Measurements from ENCODE around the gene QKI. TPM values are rescaled to one million over a fixed set of nuclear protein-coding genes. Genes with fewer than 3 reads are reported as not detected.
A peak's percentile ranks its signal among the peaks of the same experiment; 100 is the strongest.

The QKI gene
- polyA plus RNA-seq, 1 donor (not counting 4 experiments of a cell fraction or from before 2014, with no cell fraction given): 53.3 TPM

GRCh38 chr6:163414946-163415619 lies 565 bp downstream of the QKI start:
- peak overlapping the region; percentile 60 for H2AFZ ChIP-seq (ENCODE audit: control insufficient read depth, low read length)
- H3K27me3 ChIP-seq (ENCODE audit: control insufficient read depth, extremely low read depth, insufficient read depth, low read length): no peaks in the 10 kb centered on the region
- peaks cover 48% of the 10 kb centered on the region for H3K79me2 ChIP-seq (ENCODE audit: control insufficient read depth, insufficient read depth, low read length)
- H4K20me1 ChIP-seq (ENCODE audit: control insufficient read depth, extremely low read depth, insufficient read depth, low read length): peaks cover 4% of the 10 kb centered on the region
- H3K4me1 ChIP-seq (ENCODE audit: control insufficient read depth, extremely low read depth, insufficient read depth, low read length): peaks cover 17% of the 10 kb centered on the region
- H3K36me3 ChIP-seq (ENCODE audit: control insufficient read depth in 2 of 2, extremely low read depth in 1 of 2, insufficient read depth in 2 of 2, low read length in 2 of 2): no peaks in the 10 kb centered on the region
- DNase-seq (ENCODE audit: low read depth, low spot score): no peak
- no peak for FAIRE-seq
- peak overlapping the region; percentile 94 for H3K9ac ChIP-seq (ENCODE audit: control insufficient read depth, extremely low read depth, insufficient read depth, low read length)
- H3K4me3 ChIP-seq (ENCODE audit: control insufficient read depth in 2 of 3, extremely low read depth in 1 of 3, insufficient read depth in 2 of 3, low read depth in 1 of 3, low read length in 3 of 3): peak overlapping the region; percentile 66 to 94 (median 82)
- H3K9me1 ChIP-seq (ENCODE audit: control insufficient read depth, extremely low read depth, insufficient read depth, low read length): no peaks in the 10 kb centered on the region
- H3K9me3 ChIP-seq (ENCODE audit: control insufficient read depth, low read depth, low read length): no peaks in the 10 kb centered on the region
- TF ChIP-seq CTCF (optimal IDR thresholded peaks at IDR 0.05 in 1 of 3, IDR thresholded peaks at IDR 0.05 in 1 of 3, conservative IDR thresholded peaks at IDR 0.05 in 1 of 3; ENCODE audit: extremely low read depth in 1 of 3, insufficient read depth in 2 of 3, low read length in 3 of 3) (no peak), EZH2 (IDR thresholded peaks at IDR 0.05; ENCODE audit: low read length) (no peak)
- no peak overlapping the region for H3K4me2 ChIP-seq (ENCODE audit: control insufficient read depth, extremely low read depth, insufficient read depth, low read depth, low read length)
- peak overlapping the region; percentile 90 for H3K27ac ChIP-seq (ENCODE audit: control insufficient read depth, insufficient read depth, low read length)
- dilution Hi-C loops (cut with MboI; ENCODE audit: extremely low pct_ligation_motif_present, low sequenced_read_pairs): no loop called here

- TF ChIP-seq EZH2 (IDR thresholded peaks at IDR 0.05; ENCODE audit: low read length) (no peak), CTCF (optimal IDR thresholded peaks at IDR 0.05 in 1 of 3, IDR thresholded peaks at IDR 0.05 in 1 of 3, conservative IDR thresholded peaks at IDR 0.05 in 1 of 3; ENCODE audit: extremely low read depth in 1 of 3, insufficient read depth in 2 of 3, low read length in 3 of 3) (no peak)
- H3K4me3 ChIP-seq (ENCODE audit: control insufficient read depth in 2 of 3, extremely low read depth in 1 of 3, insufficient read depth in 2 of 3, low read depth in 1 of 3, low read length in 3 of 3): peak overlapping the region; percentile 66 to 94 (median 82)
- DNase-seq (ENCODE audit: low read depth, low spot score) (no peak), FAIRE-seq (peak; percentile 23)
- H3K36me3 ChIP-seq (ENCODE audit: control insufficient read depth in 2 of 2, extremely low read depth in 1 of 2, insufficient read depth in 2 of 2, low read length in 2 of 2): no peaks in the 10 kb centered on the region
- H3K4me1 ChIP-seq (ENCODE audit: control insufficient read depth, extremely low read depth, insufficient read depth, low read length): peaks cover 21% of the 10 kb centered on the region
- peak overlapping the region; percentile 80 for H2AFZ ChIP-seq (ENCODE audit: control insufficient read depth, low read length)
- peak overlapping the region; percentile 94 for H3K9ac ChIP-seq (ENCODE audit: control insufficient read depth, extremely low read depth, insufficient read depth, low read length)
- H3K79me2 ChIP-seq (ENCODE audit: control insufficient read depth, insufficient read depth, low read length): peaks cover 56% of the 10 kb centered on the region
- H3K27me3 ChIP-seq (ENCODE audit: control insufficient read depth, extremely low read depth, insufficient read depth, low read length): no peaks in the 10 kb centered on the region
- no peaks in the 10 kb centered on the region for H3K9me3 ChIP-seq (ENCODE audit: control insufficient read depth, low read depth, low read length)
- H3K27ac ChIP-seq (ENCODE audit: control insufficient read depth, insufficient read depth, low read length): peak overlapping the region; percentile 90
- H3K9me1 ChIP-seq (ENCODE audit: control insufficient read depth, extremely low read depth, insufficient read depth, low read length): no peaks in the 10 kb centered on the region
- H4K20me1 ChIP-seq (ENCODE audit: control insufficient read depth, extremely low read depth, insufficient read depth, low read length): peaks cover 4% of the 10 kb centered on the region
- dilution Hi-C loops (cut with MboI; ENCODE audit: extremely low pct_ligation_motif_present, low sequenced_read_pairs): no loop called here
- peak overlapping the region; percentile 97 for H3K4me2 ChIP-seq (ENCODE audit: control insufficient read depth, extremely low read depth, insufficient read depth, low read depth, low read length)
Measured at GRCh38 chr6:163415620-163416556, 1.4 kb downstream of the QKI start.

All from keratinocyte (primary cell).